Measurements from ENCODE around the gene IRGM.
A peak's percentile ranks its signal among the peaks of the same experiment; 100 is the strongest.
"Not testable (repeated sequence)": the region's sequence is repeated elsewhere in the genome, so short reads cannot be mapped to it uniquely, and the experiment has no call there.

The IRGM gene, protein sequence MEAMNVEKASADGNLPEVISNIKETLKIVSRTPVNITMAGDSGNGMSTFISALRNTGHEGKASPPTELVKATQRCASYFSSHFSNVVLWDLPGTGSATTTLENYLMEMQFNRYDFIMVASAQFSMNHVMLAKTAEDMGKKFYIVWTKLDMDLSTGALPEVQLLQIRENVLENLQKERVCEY

DNA sequence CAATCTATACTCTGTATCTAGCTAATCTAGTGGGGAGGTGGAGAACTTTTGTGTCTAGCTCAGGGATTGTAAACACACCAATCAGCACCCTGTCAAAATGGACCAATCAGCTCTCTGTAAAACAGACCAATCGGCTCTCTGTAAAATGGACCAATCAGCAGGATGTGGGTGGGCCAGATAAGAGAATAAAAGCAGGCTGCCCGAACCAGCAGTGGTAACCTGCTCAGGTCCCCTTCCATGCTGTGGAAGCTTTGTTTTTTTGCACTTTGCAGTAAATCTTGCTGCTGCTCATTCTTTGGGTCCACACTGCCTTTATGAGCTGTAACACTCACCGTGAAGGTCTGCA is at the start of gene IRGM:
Gene IRGM, plus strand, starts transcription at position 214 of the 346 bp plus-strand sequence. CDS start 1,603 bp downstream, outside the sequence.
- not testable (repeated sequence) for DNase-seq (ENCODE audit: low spot score)

DNA sequence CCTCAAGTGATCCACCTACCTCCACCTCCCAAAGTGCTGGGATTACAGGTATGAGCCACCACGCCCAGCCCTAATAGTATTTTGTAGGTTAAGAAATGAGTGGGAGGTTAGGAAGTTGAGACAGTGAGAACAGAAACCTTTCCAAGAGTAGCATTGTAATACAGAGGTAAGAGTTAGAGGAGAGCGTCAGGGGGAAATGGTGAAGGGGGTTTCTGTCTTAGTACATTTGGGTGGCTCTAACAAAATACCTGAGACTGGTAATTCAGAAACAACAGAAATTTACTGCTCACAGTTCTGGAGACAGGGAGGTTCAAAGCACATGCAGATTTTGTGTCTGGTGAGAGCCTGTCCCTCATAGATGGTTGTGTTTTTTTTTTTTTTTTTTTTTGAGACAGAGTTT is 48.9 kb upstream of the IRGM start:
- DNase-seq (ENCODE audit: low spot score), result no peak

DNA sequence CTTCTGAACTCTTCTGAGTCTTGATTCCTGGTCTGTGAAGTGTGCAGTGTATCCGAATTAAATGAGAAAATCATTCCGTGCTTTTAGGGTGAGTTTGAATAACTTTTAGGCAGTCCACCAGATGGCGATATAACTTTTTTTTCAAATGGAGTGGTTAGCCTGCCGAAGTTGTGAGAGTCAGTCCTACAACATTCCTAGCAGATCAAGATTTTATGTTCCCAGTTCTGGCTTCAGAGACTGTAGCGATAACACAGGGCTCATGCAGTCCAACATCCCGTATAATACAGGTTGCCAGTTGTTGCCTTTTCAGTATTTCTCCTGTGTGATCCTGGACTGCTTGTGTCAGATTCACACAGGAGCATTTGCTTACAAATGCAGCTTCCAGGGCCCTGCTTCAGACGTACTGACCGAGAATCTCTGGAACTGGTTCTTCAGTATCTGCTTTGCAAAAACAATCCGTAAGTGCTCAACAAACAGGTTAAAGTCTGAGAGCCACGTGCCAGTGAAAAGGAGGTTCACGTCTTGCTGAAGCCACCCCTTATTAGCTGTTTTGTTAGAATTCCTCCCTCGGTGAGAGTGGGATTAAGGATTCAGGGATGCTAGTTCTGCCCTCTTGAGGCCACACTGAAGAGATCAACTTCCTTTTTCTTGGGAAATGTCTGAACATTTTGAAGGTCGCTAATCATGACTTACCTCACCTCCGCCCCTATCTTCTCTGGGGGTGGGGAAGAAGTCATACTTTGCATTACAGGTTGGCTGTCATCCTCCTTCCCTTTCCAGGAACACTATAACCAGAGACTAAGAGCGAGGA is 45.0 kb upstream of the IRGM start:
- DNase-seq (ENCODE audit: low spot score), result peak; percentile 77

DNA sequence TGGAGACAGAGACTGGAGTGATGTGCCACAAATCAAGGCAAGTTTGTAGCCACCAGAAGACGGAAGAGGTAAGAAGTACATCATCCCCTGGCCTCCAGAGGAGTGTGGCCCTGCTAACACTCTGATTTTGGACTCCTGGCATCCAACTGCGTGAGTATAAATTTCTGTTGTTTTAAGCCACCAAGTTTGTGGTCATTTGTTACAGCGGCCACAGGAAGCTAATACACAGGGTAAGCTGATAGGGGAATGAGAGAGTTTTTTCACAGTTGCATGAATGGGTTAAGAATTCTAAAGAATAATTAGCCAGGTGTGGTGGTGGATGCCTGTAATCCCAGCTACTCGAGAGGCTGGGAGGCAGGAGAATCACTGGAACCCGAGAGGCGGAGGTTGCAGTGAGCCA is 41.9 kb upstream of the IRGM start:
- DNase-seq (ENCODE audit: low spot score), result no peak

DNA sequence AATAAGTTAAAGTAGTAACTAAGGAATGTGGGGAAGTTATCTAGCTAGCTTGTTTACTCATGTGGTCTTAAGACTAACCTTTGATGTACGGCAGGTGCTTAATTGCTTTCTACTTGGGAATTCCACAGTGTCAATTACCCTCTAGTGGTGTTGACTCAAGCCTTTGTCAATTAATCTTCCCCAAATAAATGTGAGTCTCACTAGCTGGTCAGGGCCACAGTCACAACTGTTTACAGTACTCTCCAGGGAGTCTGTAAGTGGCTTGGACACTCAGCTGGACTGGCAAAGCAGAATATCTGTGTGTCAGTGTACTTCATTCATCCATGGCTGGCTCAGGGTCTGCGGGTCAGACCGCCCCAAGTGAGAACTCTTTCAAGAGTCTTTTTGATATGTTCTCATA is 37.0 kb upstream of the IRGM start:
- no peak for DNase-seq (ENCODE audit: low spot score)

DNA sequence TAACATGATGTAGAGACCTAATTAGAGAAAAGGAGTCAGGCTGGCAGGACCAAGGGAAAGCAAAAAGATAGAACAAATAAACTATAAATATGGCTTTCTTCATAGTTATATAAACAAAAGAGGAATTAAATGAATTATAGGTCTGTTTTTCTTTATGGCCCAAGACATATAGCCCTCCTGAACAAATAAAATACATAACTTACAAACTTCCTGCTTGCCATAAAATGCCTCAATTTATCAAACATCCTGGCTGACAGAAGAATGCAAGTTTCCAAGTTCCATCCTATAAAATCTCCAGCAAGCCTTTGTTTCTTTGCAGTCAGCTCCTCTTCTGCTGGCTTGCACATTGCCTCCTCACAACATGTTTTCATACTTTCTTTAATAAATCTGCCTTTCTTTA is 31.3 kb upstream of the IRGM start:
- no peak for DNase-seq (ENCODE audit: low spot score)

DNA sequence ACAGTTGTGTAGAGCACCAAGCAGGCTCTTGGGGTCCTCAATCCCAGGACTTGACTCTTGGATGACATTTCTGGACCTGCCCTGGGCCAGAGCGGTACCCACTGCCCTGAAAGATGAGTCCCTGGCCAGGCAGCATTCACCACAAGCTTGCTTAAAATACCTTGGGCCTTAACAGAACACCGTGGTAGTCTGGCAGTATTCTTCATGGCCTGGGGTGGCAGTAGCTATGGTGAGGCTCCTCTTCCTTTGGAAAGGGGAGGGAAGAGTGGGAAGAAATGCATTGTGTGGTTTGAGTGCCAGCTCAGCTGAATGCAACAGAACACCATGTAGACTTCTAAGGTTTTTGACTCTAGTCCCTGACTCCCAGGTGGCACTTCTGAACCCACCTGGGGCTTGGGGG is 29.4 kb upstream of the IRGM start:
- DNase-seq (ENCODE audit: low spot score), result no peak

DNA sequence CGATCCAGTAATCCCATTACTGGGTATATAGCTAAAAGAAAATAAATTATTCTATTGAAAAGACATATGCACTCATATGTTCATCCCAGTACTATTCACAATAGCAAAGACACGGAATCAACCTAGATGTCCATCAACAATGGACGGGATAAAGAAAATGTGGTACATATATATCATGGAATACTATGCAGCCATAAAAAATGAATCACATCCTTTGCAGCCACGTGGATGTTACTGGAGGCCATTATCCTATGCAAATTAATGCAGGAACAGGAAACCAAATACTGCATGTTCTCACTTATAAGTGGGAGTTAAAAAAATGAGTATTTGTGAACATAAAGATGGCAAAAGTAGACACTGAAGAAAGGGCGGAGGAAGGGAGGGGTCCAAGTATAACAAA is 16.6 kb upstream of the IRGM start:
- DNase-seq (ENCODE audit: low spot score), result no peak

DNA sequence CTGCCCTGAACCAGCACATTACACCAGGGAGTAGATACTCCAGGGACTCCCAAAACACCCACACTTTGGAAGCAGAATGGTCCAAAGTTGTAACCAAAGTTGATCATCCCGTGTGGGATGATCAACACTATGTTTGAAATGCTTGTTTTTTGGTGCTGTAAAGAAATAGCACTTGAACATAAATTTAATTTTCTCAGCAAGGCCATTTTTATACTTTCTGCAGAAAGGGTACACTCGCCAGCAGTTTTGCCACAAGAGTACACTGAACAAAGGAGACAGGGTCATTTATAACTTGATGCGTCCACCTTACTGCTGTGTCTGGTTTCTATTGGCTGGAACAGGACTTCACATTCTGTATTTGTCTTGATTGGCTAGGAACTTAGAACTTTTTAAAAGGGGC is 14.5 kb upstream of the IRGM start:
- not testable (repeated sequence) for DNase-seq (ENCODE audit: low spot score)

DNA sequence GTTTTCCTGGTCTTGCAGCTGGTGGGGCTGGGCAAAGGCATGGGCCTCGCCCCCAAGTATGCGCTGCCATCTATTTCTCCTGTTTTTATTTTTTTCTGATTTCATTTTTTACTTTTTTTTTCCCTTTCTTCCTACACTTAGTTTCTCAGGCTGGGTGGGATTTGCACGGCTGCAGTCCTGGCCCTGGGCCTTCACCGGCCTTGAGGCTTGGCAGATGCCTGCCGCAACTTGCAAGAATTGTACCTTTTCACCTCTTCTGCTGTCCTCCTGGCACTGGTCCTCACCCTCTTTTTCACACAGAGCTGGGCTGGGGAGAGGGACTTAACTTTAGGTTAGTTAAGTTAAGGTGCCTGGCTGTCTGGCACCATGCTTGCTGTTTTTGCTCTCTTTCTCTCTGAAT is 10.3 kb upstream of the IRGM start:
- DNase-seq (ENCODE audit: low spot score), result no peak

DNA sequence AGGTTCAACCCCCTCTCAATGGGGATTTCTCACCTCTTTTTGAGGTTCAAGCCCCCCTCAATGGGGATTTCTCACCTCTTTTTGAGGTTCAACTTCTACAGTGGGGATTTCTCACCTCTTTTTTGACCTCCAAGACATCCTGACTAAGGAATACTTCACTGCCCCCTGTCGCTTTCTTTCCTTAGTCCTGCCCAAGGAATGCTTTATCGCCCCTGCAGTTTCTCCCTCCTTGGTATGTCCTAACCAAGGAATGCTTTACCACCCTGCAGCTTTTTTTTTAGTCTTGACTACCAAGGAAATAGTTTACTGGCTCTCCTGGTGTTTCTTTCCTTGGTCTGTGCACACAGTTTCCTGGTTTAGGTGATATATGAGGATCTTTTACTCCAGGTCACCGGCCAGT is 9.6 kb upstream of the IRGM start:
- DNase-seq (ENCODE audit: low spot score), result no peak

DNA sequence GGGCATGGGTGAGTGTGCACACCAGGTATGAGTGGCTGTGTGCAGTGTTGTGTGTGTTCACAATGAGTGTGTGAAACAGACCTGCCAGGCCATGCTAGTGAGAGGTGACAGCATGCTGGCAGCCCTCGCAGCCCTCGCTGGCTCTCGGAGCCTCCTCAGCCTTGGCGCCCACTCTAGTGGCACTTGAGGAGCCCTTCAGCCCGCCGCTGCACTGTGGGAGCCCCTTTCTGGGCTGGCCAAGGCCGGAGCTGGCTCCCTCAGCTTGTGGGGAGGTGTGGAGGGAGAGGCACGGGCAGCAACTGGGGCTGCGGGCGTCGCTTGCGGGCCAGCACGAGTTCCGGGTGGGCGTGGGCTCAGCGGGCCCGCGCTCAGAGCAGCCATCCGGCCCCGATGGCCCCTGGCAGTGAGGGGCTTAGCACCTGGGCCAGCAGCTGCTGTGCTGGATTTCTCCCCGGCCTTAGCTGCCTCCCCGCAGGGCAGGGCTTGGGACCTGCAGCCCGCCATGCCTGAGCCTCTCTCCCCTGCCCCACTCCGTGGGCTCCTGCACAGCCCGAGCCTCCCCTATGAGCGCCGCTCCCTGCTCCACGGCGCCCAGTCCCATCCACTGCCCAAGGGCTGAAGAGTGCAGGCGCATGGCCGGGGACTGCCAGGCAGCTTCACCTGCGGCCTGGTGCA is 999 bp upstream of the IRGM start:
- not testable (repeated sequence) for DNase-seq (ENCODE audit: low spot score)

DNA sequence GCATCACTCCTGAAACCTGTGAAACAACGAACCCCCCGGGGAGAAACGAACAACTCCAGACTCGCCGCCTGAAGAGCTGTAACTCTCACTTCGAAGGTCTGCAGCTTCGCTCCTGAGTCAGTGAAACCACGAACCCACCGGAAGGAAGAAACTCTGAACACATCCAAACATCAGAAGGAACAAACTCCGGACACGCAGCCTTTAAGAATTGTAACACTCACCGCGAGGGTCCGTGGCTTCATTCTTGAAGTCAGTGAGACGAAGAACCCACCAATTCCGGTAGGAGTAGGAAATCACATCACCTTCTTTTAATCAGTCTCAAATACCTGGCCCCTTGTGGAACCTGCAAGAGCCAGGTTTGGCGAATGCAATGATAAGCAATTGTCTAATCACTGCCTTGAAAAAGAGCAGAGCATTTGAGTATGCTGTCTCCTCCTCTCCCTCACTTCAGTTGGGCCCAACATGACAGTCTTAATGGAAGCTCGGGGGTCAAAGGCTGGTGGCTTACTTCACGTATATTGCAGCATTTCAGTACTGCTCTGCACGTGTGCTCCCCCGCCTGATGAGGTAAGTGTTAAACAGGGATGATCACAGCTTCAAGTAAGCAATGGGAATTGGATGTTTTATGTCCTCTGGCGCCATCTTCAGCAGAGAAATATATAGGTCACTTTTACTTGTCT is 473 bp downstream of the IRGM start:
- DNase-seq (ENCODE audit: low spot score), result peak; percentile 73

DNA sequence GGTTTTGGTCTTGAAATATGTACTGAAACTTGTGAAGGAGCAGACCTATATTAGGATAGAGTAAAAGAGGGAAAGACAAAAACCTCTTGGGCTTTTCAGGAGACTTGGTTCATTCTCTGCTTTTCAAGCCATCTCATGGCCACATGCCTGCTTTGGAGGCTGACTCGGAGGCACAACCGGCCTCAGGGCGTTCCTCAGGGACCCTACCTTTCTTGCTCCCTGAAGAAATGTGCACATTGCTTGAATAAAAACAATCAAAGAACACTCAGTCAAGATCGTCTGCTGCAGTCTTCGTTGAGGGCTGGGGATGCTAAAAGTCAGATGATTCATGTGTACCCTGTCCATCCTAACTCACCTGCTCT is 994 bp downstream of the IRGM start:
- DNase-seq (ENCODE audit: low spot score), result no peak

DNA sequence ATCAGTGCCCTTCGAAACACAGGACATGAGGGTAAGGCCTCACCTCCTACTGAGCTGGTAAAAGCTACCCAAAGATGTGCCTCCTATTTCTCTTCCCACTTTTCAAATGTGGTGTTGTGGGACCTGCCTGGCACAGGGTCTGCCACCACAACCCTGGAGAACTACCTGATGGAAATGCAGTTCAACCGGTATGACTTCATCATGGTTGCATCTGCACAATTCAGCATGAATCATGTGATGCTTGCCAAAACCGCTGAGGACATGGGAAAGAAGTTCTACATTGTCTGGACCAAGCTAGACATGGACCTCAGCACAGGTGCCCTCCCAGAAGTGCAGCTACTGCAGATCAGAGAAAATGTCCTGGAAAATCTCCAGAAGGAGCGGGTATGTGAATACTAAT is 1.9 kb downstream of the IRGM start:
- DNase-seq (ENCODE audit: low spot score), result no peak

DNA sequence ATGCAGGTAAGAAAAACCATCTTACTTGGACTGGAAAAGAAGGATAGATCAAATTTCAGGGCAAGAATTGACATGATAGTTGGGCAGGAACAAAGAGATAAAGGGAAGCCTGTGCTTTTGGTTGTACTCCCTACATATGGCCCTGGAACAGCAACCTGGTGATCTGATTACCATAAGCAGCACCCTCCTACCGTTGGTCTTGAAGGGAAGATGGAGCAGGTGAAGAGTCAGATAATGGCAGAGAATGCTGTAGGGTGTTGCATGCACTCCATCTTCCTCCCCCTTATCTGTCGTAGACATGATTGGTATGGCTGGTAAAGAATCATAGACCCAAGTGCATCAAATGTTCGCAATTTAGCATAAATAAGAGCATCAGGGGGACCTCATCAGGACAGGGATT is 4.7 kb downstream of the IRGM start:
- no peak for DNase-seq (ENCODE audit: low spot score)

DNA sequence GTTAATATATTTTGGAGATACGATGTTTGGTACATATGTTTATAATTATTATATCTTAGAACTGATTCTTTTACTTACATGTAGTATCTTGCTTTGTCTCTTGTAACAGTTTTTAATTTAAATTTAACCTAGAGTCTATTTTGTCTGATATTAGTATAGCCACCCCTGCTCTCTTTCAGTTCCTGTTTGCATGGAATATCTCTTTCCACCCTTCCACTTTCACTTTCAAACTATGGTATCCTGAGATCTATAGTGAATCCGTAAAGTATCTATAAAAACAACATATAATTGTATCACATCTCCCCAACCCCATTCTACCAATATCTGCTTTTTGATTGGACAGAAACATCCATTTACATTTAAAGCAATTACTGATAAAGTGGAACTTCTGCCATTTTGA is 7.2 kb downstream of the IRGM start:
- DNase-seq (ENCODE audit: low spot score), result no peak

DNA sequence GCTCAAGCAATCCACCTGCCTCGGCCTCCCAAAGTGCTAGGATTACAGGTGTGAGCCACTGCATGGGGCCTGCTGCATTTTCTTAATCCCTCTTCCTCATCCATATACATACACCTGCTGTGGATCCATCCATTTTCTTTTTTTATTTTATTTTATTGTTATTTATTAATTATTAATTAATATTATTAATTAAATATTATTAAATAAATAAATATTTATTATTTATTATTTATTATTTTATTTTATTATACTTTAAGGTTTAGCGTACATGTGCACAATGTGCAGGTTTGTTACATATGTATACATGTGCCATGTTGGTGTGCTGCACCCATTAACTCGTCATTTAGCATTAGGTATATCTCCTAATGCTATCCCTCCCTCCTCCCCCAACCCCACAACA is 10.4 kb downstream of the IRGM start:
- not testable (repeated sequence) for DNase-seq (ENCODE audit: low spot score)

DNA sequence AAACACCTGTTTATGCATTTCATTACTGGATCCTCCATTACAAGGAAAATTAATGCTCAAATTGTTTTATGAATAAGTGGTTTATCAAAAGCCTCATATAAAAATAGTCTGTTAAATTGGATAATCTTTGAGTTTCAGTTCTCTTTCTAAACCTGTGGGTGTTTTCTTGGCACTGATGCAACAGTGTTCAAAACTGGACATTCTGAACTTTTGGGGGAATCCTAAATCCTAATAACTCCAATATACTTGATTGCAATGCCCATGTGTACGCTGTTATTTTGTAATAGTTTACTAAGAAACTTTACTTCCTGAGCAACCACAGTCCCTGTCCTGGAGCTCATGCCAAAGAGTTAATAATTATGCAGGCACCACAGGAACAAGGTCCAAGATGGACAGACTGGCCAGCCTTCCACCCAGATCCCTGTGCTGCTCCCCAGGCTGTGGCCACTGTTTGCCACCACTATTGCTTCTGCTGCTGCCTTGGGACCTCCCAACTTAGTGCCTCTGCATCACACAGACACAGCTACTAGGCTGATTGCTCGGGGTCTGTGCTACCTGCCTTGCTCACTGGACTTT is 14.0 kb downstream of the IRGM start:
- DNase-seq (ENCODE audit: low spot score), result no peak

DNA sequence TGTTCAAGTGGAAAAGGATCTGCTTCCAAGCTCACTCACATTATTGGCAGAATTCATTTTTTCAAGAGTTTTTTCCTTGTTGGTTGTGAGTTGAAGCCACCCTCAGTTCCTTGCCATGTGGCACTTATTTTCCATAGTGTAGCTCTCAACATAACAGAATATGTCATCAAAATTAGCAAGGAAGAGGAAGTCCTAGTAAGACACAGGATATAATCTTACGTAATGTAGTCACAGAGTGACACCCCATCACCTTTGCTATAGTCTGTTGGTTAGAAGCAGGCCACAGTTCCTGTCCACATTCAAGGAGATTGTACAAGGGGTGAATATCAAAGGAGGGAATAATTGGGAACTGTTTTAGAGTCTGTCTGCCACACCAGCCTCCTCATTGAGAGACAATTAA is 15.7 kb downstream of the IRGM start:
- no peak for DNase-seq (ENCODE audit: low spot score)

DNA sequence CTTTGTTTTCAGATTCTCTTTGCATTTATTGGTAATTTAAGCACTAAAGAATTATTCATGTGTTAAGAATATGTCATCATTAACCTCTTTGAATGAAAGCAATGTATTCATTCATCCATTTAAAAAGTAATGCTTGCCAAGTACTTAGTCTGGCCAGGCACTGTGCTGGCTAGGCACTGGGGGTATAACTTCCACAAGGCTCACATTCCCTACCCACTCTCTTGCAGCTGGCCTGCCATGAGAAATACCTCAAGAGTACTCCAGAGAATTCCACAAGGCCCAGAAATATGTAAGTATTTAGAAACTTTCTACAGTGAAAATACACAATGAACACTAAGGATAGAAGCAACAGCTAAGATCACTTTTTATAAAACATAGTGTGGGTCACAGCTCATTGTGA is 33.0 kb downstream of the IRGM start:
- DNase-seq (ENCODE audit: low spot score), result no peak

Measured in AG08395 (cell line).